ENCODE results near the gene ARHGEF37. TPM values are rescaled to one million over a fixed set of nuclear protein-coding genes. Genes with fewer than 3 reads are reported as not detected.
"Not testable (repeated sequence)": the region's sequence is repeated elsewhere in the genome, so short reads cannot be mapped to it uniquely, and the experiment has no call there.

The ARHGEF37 gene
- not detected for polyA plus RNA-seq (2012; ENCODE audit: insufficient read depth, insufficient read length)

- DNase-seq (ENCODE audit: low read depth, low spot score): no peak
- no peak within 1 kb of the TSS for H3K4me3 ChIP-seq (ENCODE audit: low read length)
These were observed at the start of gene ARHGEF37 for GRCh38 chr5:149581192-149581861. Gene ARHGEF37 (plus strand): TSS chr5:149581498. CDS start chr5:149597770, 16,272 bp downstream.

GRCh38 chr5:149532413-149532812 lies 48.9 kb upstream of the ARHGEF37 start:
- DNase-seq (ENCODE audit: low read depth, low spot score): no peak
- no peak overlapping the region for H3K4me3 ChIP-seq (ENCODE audit: low read length)

GRCh38 chr5:149535787-149536186 lies 45.5 kb upstream of the ARHGEF37 start:
- DNase-seq (ENCODE audit: low read depth, low spot score); H3K4me3 ChIP-seq (ENCODE audit: low read length): not testable (repeated sequence)

- no peak overlapping the region for H3K4me3 ChIP-seq (ENCODE audit: low read length)
- DNase-seq (ENCODE audit: low read depth, low spot score): no peak
These were observed 43.8 kb upstream of the ARHGEF37 start for GRCh38 chr5:149537374-149537975.

GRCh38 chr5:149540089-149540488 lies 41.2 kb upstream of the ARHGEF37 start:
- H3K4me3 ChIP-seq (ENCODE audit: low read length): no peak overlapping the region
- DNase-seq (ENCODE audit: low read depth, low spot score): no peak

- no peak overlapping the region for H3K4me3 ChIP-seq (ENCODE audit: low read length)
- no peak for DNase-seq (ENCODE audit: low read depth, low spot score)
These were observed 39.4 kb upstream of the ARHGEF37 start for GRCh38 chr5:149541893-149542292.

- no peak overlapping the region for H3K4me3 ChIP-seq (ENCODE audit: low read length)
- DNase-seq (ENCODE audit: low read depth, low spot score): no peak
These were observed 37.8 kb upstream of the ARHGEF37 start for GRCh38 chr5:149543361-149544027.

- H3K4me3 ChIP-seq (ENCODE audit: low read length): no peak overlapping the region
- no peak for DNase-seq (ENCODE audit: low read depth, low spot score)
These were observed 37.3 kb upstream of the ARHGEF37 start for GRCh38 chr5:149544028-149544420.

- no peak for DNase-seq (ENCODE audit: low read depth, low spot score)
These were observed 36.0 kb upstream of the ARHGEF37 start for GRCh38 chr5:149545327-149545726.

GRCh38 chr5:149546974-149547373 lies 34.3 kb upstream of the ARHGEF37 start:
- H3K4me3 ChIP-seq (ENCODE audit: low read length): no peak overlapping the region
- DNase-seq (ENCODE audit: low read depth, low spot score): no peak

More at GRCh38 chr5:149545327-149545726, 36.0 kb upstream of the ARHGEF37 start:
- no peak overlapping the region for H3K4me3 ChIP-seq (ENCODE audit: low read length)

GRCh38 chr5:149549461-149550267 lies 31.6 kb upstream of the ARHGEF37 start:
- peak overlapping the region; percentile 99 for H3K4me3 ChIP-seq (ENCODE audit: low read length)
- peak; percentile 62 for DNase-seq (ENCODE audit: low read depth, low spot score)

- H3K4me3 ChIP-seq (ENCODE audit: low read length): peak overlapping the region; percentile 99
- DNase-seq (ENCODE audit: low read depth, low spot score): no peak
These were observed 31.1 kb upstream of the ARHGEF37 start for GRCh38 chr5:149550268-149550583.

GRCh38 chr5:149550594-149551226 lies 30.6 kb upstream of the ARHGEF37 start:
- H3K4me3 ChIP-seq (ENCODE audit: low read length): peak overlapping the region; percentile 99
- no peak for DNase-seq (ENCODE audit: low read depth, low spot score)

GRCh38 chr5:149551227-149552037 lies 29.9 kb upstream of the ARHGEF37 start, which contains the start of gene CSNK1A1:
Gene CSNK1A1 (minus strand): TSS chr5:149551439. CDS start chr5:149550964, 475 bp downstream.
- peak within 1 kb of the TSS; percentile 99 for H3K4me3 ChIP-seq (ENCODE audit: low read length)
- DNase-seq (ENCODE audit: low read depth, low spot score): peak; percentile 97

GRCh38 chr5:149552038-149552494 lies 29.2 kb upstream of the ARHGEF37 start:
- DNase-seq (ENCODE audit: low read depth, low spot score): no peak

GRCh38 chr5:149552553-149553160 lies 28.6 kb upstream of the ARHGEF37 start:
- no peak for DNase-seq (ENCODE audit: low read depth, low spot score)
- no peak overlapping the region for H3K4me3 ChIP-seq (ENCODE audit: low read length)

More at GRCh38 chr5:149552038-149552494, 29.2 kb upstream of the ARHGEF37 start:
- H3K4me3 ChIP-seq (ENCODE audit: low read length): peak overlapping the region; percentile 99

GRCh38 chr5:149559706-149560105 lies 21.6 kb upstream of the ARHGEF37 start:
- no peak for DNase-seq (ENCODE audit: low read depth, low spot score)
- no peak overlapping the region for H3K4me3 ChIP-seq (ENCODE audit: low read length)

GRCh38 chr5:149561848-149562247 lies 19.4 kb upstream of the ARHGEF37 start:
- no peak for DNase-seq (ENCODE audit: low read depth, low spot score)
- no peak overlapping the region for H3K4me3 ChIP-seq (ENCODE audit: low read length)
